ENCODE measurements around the gene SARDH.
"Not testable (repeated sequence)": the region's sequence is repeated elsewhere in the genome, so short reads cannot be mapped to it uniquely, and the experiment has no call there.

Gene SARDH

DNA sequence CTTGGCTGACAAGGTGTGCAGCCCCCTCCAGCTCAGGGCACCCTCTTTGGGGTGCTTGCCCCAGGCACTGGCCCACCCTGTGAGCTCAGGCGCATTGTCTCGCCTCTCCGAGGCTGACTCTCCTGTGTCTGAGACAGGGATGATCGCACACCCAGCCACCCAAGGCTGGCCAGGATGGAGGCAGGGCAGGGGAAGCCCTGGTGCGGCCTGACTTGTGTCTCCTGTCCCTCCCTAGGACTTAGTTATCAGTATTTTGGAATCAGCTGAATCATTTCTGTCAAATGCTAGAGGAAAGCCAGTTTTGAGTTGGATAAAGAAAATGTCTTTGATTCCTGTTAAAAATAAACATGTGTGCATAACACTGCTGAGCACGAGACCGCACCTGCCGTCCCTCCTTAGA lies 104.5 kb downstream of the SARDH start:
- TF ChIP-seq, protein P1, sequence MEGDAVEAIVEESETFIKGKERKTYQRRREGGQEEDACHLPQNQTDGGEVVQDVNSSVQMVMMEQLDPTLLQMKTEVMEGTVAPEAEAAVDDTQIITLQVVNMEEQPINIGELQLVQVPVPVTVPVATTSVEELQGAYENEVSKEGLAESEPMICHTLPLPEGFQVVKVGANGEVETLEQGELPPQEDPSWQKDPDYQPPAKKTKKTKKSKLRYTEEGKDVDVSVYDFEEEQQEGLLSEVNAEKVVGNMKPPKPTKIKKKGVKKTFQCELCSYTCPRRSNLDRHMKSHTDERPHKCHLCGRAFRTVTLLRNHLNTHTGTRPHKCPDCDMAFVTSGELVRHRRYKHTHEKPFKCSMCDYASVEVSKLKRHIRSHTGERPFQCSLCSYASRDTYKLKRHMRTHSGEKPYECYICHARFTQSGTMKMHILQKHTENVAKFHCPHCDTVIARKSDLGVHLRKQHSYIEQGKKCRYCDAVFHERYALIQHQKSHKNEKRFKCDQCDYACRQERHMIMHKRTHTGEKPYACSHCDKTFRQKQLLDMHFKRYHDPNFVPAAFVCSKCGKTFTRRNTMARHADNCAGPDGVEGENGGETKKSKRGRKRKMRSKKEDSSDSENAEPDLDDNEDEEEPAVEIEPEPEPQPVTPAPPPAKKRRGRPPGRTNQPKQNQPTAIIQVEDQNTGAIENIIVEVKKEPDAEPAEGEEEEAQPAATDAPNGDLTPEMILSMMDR (IDR thresholded peaks at IDR 0.05; ENCODE audit: control insufficient read depth, insufficient read depth, low read depth, low read length, missing control alignments) = no peak
- no peak for DNase-seq (ENCODE audit: low read depth)
- H3K4me3 ChIP-seq (ENCODE audit: control insufficient read depth, low read depth, low read length) = no peak overlapping the region

DNA sequence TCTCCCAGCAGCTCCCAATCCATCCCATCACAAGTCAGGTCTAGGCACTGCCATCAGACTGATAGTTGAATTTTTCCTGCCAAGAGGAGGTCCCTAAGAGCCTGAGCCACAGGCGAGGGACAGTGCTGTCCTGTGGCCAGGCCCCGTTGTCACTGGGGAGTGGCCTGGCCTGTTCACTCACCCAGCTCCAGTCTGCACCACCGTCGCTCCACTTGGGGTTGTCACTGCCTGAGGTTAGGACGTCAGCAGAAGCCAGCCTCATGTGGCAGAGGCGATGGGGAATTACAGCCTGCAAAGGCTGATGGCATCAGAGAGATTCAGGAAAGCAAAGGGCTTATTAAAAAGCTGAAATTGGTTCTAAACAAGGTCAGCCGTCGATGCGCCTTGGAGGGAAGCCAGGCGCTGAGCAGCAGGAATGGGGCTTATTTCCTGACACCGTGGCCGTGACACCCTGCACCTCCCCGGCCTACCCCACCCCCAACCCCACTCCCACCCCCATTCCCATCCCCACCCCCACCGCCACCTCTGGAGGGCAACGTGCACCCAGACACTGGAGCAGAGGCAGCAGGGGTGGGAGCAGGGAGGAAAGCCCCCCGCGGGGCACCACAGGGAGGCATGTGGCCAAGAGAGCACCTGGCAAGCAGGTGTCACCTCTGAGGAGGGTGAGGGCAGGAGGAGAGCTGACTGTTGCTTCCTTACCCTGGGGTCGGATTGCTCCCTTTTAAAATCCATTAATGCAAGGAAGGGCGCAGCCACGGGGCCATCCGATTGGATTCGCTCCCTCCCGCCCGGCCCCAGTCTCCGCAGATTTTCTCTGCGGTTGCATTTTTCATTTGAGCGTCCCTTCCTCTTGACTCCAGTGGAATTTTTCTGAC lies 105.1 kb downstream of the SARDH start:
- no peak for DNase-seq (ENCODE audit: low read depth)
- TF ChIP-seq, protein P1 (IDR thresholded peaks at IDR 0.05; ENCODE audit: control insufficient read depth, insufficient read depth, low read depth, low read length, missing control alignments) = no peak
- H3K4me3 ChIP-seq (ENCODE audit: control insufficient read depth, low read depth, low read length) = no peak overlapping the region

- TF ChIP-seq, protein P1 (IDR thresholded peaks at IDR 0.05; ENCODE audit: control insufficient read depth, insufficient read depth, low read depth, low read length, missing control alignments) = no peak
- H3K4me3 ChIP-seq (ENCODE audit: control insufficient read depth, low read depth, low read length) = no peak overlapping the region
- DNase-seq (ENCODE audit: low read depth) = no peak
Observed at GRCh38 chr9:133631111-133631510, 107.0 kb downstream of the SARDH start.

DNA sequence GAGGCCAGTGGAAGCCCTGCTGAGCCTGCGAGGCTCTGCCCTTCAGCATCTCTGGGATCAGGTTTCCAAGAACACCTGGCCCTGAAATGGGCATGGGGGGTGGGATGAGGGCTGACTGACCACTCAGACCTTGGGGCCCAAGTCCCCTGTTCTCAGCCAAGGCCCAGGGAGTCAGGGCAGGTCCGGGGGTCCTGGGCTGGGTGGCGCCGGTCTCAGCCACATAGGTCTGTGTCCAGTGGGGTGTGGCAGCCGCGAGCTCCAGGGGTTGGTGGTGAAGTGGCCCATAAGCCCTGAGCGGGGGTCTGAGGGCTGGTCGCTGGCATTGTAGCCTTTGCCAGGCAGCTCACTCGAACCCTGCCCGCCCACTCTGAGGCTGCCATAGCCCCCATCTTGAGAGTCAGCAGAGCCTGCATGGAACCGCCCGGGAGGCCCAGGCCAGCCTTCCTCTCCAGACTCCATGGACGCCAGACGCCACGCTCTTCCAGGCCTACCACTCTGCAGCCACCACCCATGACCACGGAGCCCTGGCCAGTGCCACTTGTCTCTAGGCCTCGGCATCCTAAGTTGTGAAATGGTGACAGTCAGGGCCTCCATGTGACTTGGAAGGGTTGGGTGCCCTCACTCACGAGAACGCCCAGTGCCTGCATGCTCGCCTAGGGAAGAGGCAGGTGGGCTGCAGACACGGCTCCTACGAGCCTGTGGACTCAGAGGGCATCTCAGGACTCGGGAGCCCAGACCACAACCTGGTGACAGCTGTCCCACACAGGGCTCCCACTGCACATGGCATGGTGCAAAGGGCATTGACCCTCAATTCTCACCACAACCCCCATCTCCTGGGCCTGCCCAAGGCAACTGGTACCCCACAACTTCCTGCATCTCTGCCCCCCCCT lies 108.7 kb downstream of the SARDH start:
- H3K4me3 ChIP-seq (ENCODE audit: control insufficient read depth, low read depth, low read length) = no peak overlapping the region
- DNase-seq (ENCODE audit: low read depth) = no peak
- TF ChIP-seq, protein P1 (IDR thresholded peaks at IDR 0.05; ENCODE audit: control insufficient read depth, insufficient read depth, low read depth, low read length, missing control alignments) = no peak

DNA sequence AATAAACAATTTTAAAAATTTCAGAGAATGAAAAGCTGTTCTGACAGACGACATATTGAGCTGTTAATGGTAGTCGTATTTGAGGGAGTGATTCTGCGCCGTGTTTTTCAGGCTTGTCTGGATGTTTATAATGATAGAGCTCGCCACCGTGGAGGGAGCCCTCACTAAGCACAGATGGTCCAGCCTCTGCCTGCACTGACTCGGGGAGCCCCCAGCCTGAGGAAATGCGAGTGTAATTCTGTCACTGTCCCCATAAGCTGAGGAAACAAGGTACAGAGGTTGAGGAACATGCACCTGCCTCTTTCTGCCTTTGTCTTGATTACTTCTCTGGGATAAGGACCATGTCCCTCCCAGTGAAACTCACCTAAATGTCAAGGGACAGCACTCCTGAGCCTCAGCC lies 109.4 kb downstream of the SARDH start:
- TF ChIP-seq, protein P1 (IDR thresholded peaks at IDR 0.05; ENCODE audit: control insufficient read depth, insufficient read depth, low read depth, low read length, missing control alignments) = no peak
- H3K4me3 ChIP-seq (ENCODE audit: control insufficient read depth, low read depth, low read length) = no peak overlapping the region
- DNase-seq (ENCODE audit: low read depth) = no peak

GRCh38 chr9:133627341-133627740 lies 110.8 kb downstream of the SARDH start:
- no peak for DNase-seq (ENCODE audit: low read depth)
- no peak overlapping the region for H3K4me3 ChIP-seq (ENCODE audit: control insufficient read depth, low read depth, low read length)
- TF ChIP-seq, protein P1 (IDR thresholded peaks at IDR 0.05; ENCODE audit: control insufficient read depth, insufficient read depth, low read depth, low read length, missing control alignments) = no peak

- not testable (repeated sequence) for DNase-seq (ENCODE audit: low read depth); H3K4me3 ChIP-seq (ENCODE audit: control insufficient read depth, low read depth, low read length)
Observed at GRCh38 chr9:133626008-133626407, 112.1 kb downstream of the SARDH start.
